DOHH2 (cell line): Measurements from ENCODE around the gene B3GALT6.

Source experiments
- CTCF ChIP-seq: fragments of 200-600 bp; sonication (generic); IDR thresholded peaks from one replicate; pipeline ENCODE4 v1.5.1; 2014; ENCODE audit warnings: antibody characterized with exemption, mild to moderate bottlenecking, low read depth, low read length; ENCODE audit not compliant: poor library complexity, severe bottlenecking
- EZH2phosphoT487 ChIP-seq: fragments of 200-600 bp; sonication (generic); IDR thresholded peaks from 2 replicates; pipeline ENCODE4 v1.6.1; 2017; ENCODE audit warnings: borderline replicate concordance, mild to moderate bottlenecking, antibody characterized with exemption, low read length, moderate library complexity, mixed read lengths

GRCh38 chr1:1215881-1216605 lies 16.0 kb upstream of the B3GALT6 start:
- TF ChIP-seq CTCF = no peak
- TF ChIP-seq EZH2phosphoT487 = no peak
